Upper lobe of left lung (tissue), 6 donors: Measurements from ENCODE around the gene MTRF1. TPM values are rescaled to one million over a fixed set of nuclear protein-coding genes. Genes with fewer than 3 reads are reported as not detected.

Source experiments
- ATAC-seq, 2 donors: fragments of 200-7000 bp; cut with Tn5 transposase; one replicate each; pipeline ENCODE4 v1.9.1; 2022; ENCODE audit warnings: mild to moderate bottlenecking in 2 of 2, moderate library complexity in 2 of 2; ENCODE audit not compliant: low FRiP score in 2 of 2
- DNase-seq, 2 donors: peaks; one replicate each; pipeline ENCODE4 v3.0.0-alpha.2; 2019 to 2020
- H3K27ac ChIP-seq, 4 donors: fragments of 200-600 bp; sonication (generic); one replicate each; pipeline ENCODE4 v1.5.1; 2016 to 2019
- H3K27me3 ChIP-seq, 4 donors: fragments of 200-600 bp; sonication (generic); one replicate each; pipeline ENCODE4 v1.5.1; 2017 to 2019
- H3K36me3 ChIP-seq, 4 donors: fragments of 200-600 bp; sonication (generic); one replicate each; pipeline ENCODE4 v1.5.1; 2016 to 2019
- H3K4me1 ChIP-seq, 4 donors: fragments of 200-600 bp; sonication (generic); one replicate each; pipeline ENCODE4 v1.5.1; 2018 to 2019
- H3K4me3 ChIP-seq, 4 donors: fragments of 200-600 bp; sonication (generic); one replicate each; pipeline ENCODE4 v1.5.1; 2017 to 2019; ENCODE audit warnings: mild to moderate bottlenecking in 2 of 4, moderate library complexity in 1 of 4
- H3K9me3 ChIP-seq, 4 donors: fragments of 200-600 bp; sonication (generic); one replicate each; pipeline ENCODE4 v1.5.1; 2018 to 2019
- EP300 ChIP-seq, 4 donors: sonication (generic); formaldehyde crosslinking; IDR thresholded peaks; one replicate each; pipeline ENCODE4 v1.5.1; 2017; ENCODE audit warnings: antibody characterized with exemption in 4 of 4, control low read depth in 2 of 4
- POLR2A ChIP-seq, 4 donors: fragments of 450-650 bp; IDR thresholded peaks; one replicate each; pipeline ENCODE4 v1.5.1; 2016 to 2017; ENCODE audit warnings: antibody characterized with exemption in 4 of 4, mild to moderate bottlenecking in 2 of 4
- POLR2AphosphoS5 ChIP-seq, 2 donors: sonication (generic); formaldehyde crosslinking; IDR thresholded peaks; one replicate each; pipeline ENCODE4 v1.5.1; 2017; ENCODE audit warnings: antibody characterized with exemption in 2 of 2
- WGBS, 2 donors: methylation state at CpG; one replicate each; pipeline ENCODE4 v1.1.5; 2017 to 2018; 5-methylcytosine and 5-hydroxymethylcytosine counted together
- total RNA-seq, 6 donors: library from RNA; depleted of rRNA in 4 of 6; stranded (reverse); fragments of >200 nt in 4 of 6; gene quantifications; one replicate each; pipeline versions ENCODE4 v1.1.0 to v1.2.1, GENCODE V29; 2016 to 2021
- TF ChIP-seq, protein P1 (sequence below), 6 experiments: fragments of 450-650 bp in 4 of 6; fragments of 200-600 bp in 2 of 6; sonication (generic) in 2 of 6; IDR thresholded peaks; one replicate each; pipeline ENCODE4 v1.5.1; 2016 to 2019; ENCODE audit warnings: antibody characterized with exemption in 6 of 6
- donor health status: DM: no; HTN: no; CAD: no; lungs with moderate emphysema.
- donor health status: DM: no; HTN: yes; CAD: no; lungs with severe emphysema.

The MTRF1 gene
- total RNA-seq, 6 donors from 2014 or later = 7.8 to 35.6 (median 9.4) TPM

DNA sequence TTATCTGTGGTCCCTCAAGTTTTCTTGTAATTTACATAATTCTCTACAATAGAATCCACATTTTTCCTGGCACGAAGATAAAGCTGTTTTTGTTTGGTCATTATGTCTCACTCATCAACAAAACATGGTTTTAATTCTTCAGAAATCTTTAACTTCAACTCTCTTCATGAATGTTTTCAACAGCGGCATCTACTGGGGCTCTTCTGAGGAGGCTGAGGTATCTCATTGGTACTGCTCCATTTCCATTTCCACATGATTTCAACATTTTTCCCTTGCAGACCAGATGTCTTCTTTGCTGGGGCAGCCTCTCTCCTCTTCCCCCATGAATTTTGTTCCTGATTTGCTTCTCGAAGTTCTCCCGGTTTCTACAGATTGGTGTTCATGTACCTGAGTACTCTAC lies 63.2 kb downstream of the MTRF1 start:
- H3K27ac ChIP-seq = no peak overlapping the region
- H3K27me3 ChIP-seq = no peaks in the 10 kb centered on the region
- no peak for ATAC-seq
- no peaks in the 10 kb centered on the region for H3K4me1 ChIP-seq
- H3K9me3 ChIP-seq = no peaks in the 10 kb centered on the region
- TF ChIP-seq POLR2A (IDR thresholded peaks at IDR 0.05) (no peak), EP300 (IDR thresholded peaks at IDR 0.05) (no peak), POLR2AphosphoS5 (IDR thresholded peaks at IDR 0.05) (no peak)
- TF ChIP-seq, protein P1, sequence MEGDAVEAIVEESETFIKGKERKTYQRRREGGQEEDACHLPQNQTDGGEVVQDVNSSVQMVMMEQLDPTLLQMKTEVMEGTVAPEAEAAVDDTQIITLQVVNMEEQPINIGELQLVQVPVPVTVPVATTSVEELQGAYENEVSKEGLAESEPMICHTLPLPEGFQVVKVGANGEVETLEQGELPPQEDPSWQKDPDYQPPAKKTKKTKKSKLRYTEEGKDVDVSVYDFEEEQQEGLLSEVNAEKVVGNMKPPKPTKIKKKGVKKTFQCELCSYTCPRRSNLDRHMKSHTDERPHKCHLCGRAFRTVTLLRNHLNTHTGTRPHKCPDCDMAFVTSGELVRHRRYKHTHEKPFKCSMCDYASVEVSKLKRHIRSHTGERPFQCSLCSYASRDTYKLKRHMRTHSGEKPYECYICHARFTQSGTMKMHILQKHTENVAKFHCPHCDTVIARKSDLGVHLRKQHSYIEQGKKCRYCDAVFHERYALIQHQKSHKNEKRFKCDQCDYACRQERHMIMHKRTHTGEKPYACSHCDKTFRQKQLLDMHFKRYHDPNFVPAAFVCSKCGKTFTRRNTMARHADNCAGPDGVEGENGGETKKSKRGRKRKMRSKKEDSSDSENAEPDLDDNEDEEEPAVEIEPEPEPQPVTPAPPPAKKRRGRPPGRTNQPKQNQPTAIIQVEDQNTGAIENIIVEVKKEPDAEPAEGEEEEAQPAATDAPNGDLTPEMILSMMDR (IDR thresholded peaks at IDR 0.05) = no peak
- no peak overlapping the region for H3K4me3 ChIP-seq
- no peaks in the 10 kb centered on the region for H3K36me3 ChIP-seq
- 86 to 87% methylated on average over 4 of the region's 4 CpGs for WGBS, 2 donors
- no peak for DNase-seq

DNA sequence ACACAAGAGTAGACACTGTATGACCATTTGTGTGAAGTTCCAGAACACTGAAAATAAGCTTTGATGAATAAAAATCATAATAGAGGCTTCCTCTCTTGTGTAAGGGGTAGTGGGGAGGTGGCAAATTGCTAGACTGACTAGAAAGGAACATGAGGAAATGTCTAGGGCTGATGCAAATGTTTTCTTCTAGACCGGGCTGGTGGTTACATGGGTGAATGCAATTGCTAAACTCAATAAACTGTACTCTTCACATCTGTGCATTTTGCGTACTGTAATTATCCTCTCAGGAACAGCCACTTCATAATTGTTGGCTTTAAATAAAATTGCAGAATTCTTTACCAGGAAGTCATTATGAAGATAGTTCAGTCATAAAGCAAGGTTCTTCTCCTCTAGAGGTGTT lies 63.9 kb downstream of the MTRF1 start:
- TF ChIP-seq POLR2A (IDR thresholded peaks at IDR 0.05) (no peak), POLR2AphosphoS5 (IDR thresholded peaks at IDR 0.05) (no peak), EP300 (IDR thresholded peaks at IDR 0.05) (no peak)
- TF ChIP-seq, protein P1 (IDR thresholded peaks at IDR 0.05) = no peak
- Histone ChIP-seq H3K9me3 (no peaks in the 10 kb centered on the region), H3K36me3 (no peaks in the 10 kb centered on the region), H3K27me3 (no peaks in the 10 kb centered on the region), H3K4me1 (no peaks in the 10 kb centered on the region), H3K27ac (no peak overlapping the region), H3K4me3 (no peak overlapping the region)
- ATAC-seq (no peak), DNase-seq (no peak)
- 69 to 85% methylated on average over 2 of the region's 2 CpGs for WGBS, 2 donors

DNA sequence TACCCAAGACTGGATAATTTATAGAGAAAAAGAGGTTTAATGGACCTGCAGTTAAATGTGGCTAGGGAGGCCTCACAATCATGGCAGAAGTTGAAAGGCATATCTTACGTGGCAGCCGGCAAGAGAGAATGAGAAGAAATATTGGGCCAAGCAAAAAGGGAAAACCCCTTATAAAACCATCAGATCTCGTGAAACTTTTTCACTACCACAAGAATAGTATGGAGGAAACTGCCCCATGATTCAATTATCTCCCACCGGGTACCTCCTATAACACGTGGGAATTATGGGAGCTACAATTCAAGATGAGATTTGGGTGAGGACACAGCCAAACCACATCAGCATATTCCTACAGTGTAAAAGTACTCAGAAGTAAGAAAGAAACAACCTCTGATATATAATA lies 64.3 kb downstream of the MTRF1 start:
- no peaks in the 10 kb centered on the region for H3K4me1 ChIP-seq
- ATAC-seq = no peak
- WGBS, 2 donors = 83 to 85% methylated on average over 5 of the region's 5 CpGs
- DNase-seq = no peak
- TF ChIP-seq, protein P1 (IDR thresholded peaks at IDR 0.05) = no peak
- TF ChIP-seq POLR2AphosphoS5 (IDR thresholded peaks at IDR 0.05) (no peak), POLR2A (IDR thresholded peaks at IDR 0.05) (no peak), EP300 (IDR thresholded peaks at IDR 0.05) (no peak)
- no peaks in the 10 kb centered on the region for H3K9me3 ChIP-seq
- H3K27ac ChIP-seq = no peak overlapping the region
- no peaks in the 10 kb centered on the region for H3K27me3 ChIP-seq
- H3K36me3 ChIP-seq = no peaks in the 10 kb centered on the region
- no peak overlapping the region for H3K4me3 ChIP-seq

DNA sequence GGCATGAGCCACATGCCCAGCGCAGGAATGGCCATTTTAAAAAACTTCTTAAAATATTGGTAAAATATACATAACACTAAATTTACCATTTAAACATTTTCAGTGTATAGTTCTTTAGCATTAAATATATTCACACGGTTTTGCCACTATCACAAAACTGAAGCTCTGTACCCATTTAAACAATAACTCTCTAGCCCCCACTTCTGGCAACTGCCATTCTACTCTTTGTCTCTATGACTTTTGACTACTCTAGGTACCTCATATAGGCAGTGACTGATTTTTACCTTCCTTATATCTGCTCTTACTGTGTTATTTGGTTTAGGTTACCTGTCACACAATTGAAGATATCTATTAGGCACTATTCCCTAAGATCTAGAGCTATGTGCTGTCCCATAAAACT lies 66.8 kb downstream of the MTRF1 start:
- H3K4me3 ChIP-seq = no peak overlapping the region
- H3K4me1 ChIP-seq = peaks cover 0 to 23% (median 9%) of the 10 kb centered on the region in 4 donors
- DNase-seq (no peak), ATAC-seq (no peak)
- TF ChIP-seq EP300 (IDR thresholded peaks at IDR 0.05) (no peak), POLR2AphosphoS5 (IDR thresholded peaks at IDR 0.05) (no peak), POLR2A (IDR thresholded peaks at IDR 0.05) (no peak)
- TF ChIP-seq, protein P1 (IDR thresholded peaks at IDR 0.05) = no peak
- no peak overlapping the region for H3K27ac ChIP-seq
- H3K9me3 ChIP-seq = no peaks in the 10 kb centered on the region
- no peaks in the 10 kb centered on the region for H3K27me3 ChIP-seq
- 66 to 69% methylated on average over 2 of the region's 2 CpGs for WGBS, 2 donors
- no peaks in the 10 kb centered on the region for H3K36me3 ChIP-seq

DNA sequence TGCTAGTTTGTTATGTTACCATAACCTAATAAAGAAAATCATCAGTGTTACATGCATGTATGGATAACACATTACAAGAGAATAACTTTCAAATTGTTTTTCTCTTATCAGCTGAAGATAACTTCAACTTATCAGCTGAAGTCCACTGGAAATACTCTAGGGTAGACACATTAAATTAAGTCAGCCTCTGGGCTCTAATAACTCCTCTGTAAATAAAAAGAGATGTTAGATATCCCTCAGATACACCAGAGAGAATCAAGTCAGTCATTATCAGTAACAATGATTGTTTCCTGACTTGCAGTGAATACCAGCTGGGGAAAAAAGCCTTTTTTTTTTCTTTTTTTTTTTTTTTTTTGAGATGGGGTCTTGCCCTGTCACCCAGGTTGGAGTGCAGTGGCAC lies 67.4 kb downstream of the MTRF1 start:
- Histone ChIP-seq H3K36me3 (no peaks in the 10 kb centered on the region), H3K9me3 (no peaks in the 10 kb centered on the region), H3K27me3 (no peaks in the 10 kb centered on the region), H3K27ac (no peak overlapping the region), H3K4me1 (peaks cover 0 to 23% (median 9%) of the 10 kb centered on the region in 4 donors), H3K4me3 (no peak overlapping the region)
- DNase-seq (no peak), ATAC-seq (no peak)
- no peak for TF ChIP-seq POLR2A (IDR thresholded peaks at IDR 0.05)
- TF ChIP-seq, protein P1 (IDR thresholded peaks at IDR 0.05) = no peak
